ENCODE measurements around the gene PSD.

GRCh38 chr10:102455893-102456471 is 37.4 kb upstream of the PSD start:
- TF ChIP-seq, protein P1, sequence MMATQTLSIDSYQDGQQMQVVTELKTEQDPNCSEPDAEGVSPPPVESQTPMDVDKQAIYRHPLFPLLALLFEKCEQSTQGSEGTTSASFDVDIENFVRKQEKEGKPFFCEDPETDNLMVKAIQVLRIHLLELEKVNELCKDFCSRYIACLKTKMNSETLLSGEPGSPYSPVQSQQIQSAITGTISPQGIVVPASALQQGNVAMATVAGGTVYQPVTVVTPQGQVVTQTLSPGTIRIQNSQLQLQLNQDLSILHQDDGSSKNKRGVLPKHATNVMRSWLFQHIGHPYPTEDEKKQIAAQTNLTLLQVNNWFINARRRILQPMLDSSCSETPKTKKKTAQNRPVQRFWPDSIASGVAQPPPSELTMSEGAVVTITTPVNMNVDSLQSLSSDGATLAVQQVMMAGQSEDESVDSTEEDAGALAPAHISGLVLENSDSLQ (IDR thresholded peaks at IDR 0.05), result no peak
- TF ChIP-seq SP1 (IDR thresholded peaks at IDR 0.05) (no peak), LEF1 (IDR thresholded peaks at IDR 0.05; ENCODE audit: borderline replicate concordance) (no peak), L3MBTL2 (conservative IDR thresholded peaks at IDR 0.05) (no peak), BHLHE40 (IDR thresholded peaks at IDR 0.05; ENCODE audit: borderline replicate concordance) (no peak), FOXK2 (IDR thresholded peaks at IDR 0.05) (no peak), TARDBP (IDR thresholded peaks at IDR 0.05) (no peak), ZNF384 (IDR thresholded peaks at IDR 0.05) (no peak), HDGF (IDR thresholded peaks at IDR 0.05; ENCODE audit: borderline replicate concordance) (no peak), FOXA1 (IDR thresholded peaks at IDR 0.05) (no peak), SUZ12 (IDR thresholded peaks at IDR 0.05) (no peak)
